GM23338 (cell line): ENCODE results near the gene COPZ1. TPM values are rescaled to one million over a fixed set of nuclear protein-coding genes. Genes with fewer than 3 reads are reported as not detected.

Experiments
- ATAC-seq: fragments of 200-7000 bp; cut with Tn5 transposase; 3 replicates; pipeline ENCODE4 v1.9.1; 2020
- DNase-seq: peaks from one replicate; pipeline ENCODE4 v3.0.0-alpha.2; 2015; ENCODE audit warnings: low spot score
- H2AFZ ChIP-seq: fragments of 200-600 bp; sonication (generic); 2 replicates; pipeline ENCODE4 v1.8.0; 2016; ENCODE audit warnings: antibody characterized with exemption, mild to moderate bottlenecking, moderate library complexity
- H3F3A ChIP-seq: fragments of 200-600 bp; sonication (generic); replicated peaks from 2 replicates; pipeline ENCODE4 v1.8.0; 2017; ENCODE audit warnings: antibody characterized with exemption, mixed run types, low read depth
- H3K27ac ChIP-seq: fragments of 200-600 bp; sonication (generic); 2 replicates; pipeline ENCODE4 v1.6.1; 2016; ENCODE audit warnings: low read depth
- H3K27me3 ChIP-seq: fragments of 200-600 bp; sonication (generic); 2 replicates; pipeline ENCODE4 v1.8.0; 2016; ENCODE audit warnings: mild to moderate bottlenecking, mixed run types, moderate library complexity; ENCODE audit not compliant: insufficient read depth
- H3K36me3 ChIP-seq: fragments of 200-600 bp; sonication (generic); 2 replicates; pipeline ENCODE4 v1.8.0; 2016; ENCODE audit warnings: mild to moderate bottlenecking; ENCODE audit not compliant: insufficient read depth
- H3K4me1 ChIP-seq: fragments of 200-600 bp; sonication (generic); 2 replicates; pipeline ENCODE4 v1.8.0; 2016; ENCODE audit warnings: mild to moderate bottlenecking, moderate library complexity; ENCODE audit not compliant: insufficient read depth
- H3K4me2 ChIP-seq: fragments of 200-600 bp; sonication (generic); 2 replicates; pipeline ENCODE4 v1.7.1; 2017; ENCODE audit warnings: mixed run types
- H3K4me3 ChIP-seq: fragments of 200-600 bp; sonication (generic); 2 replicates; pipeline ENCODE4 v1.6.1; 2016; ENCODE audit warnings: mixed run types
- H3K79me2 ChIP-seq: fragments of 200-600 bp; sonication (generic); replicated peaks from 2 replicates; pipeline ENCODE4 v1.8.0; 2017; ENCODE audit warnings: mild to moderate bottlenecking; ENCODE audit not compliant: insufficient read depth
- H3K9me2 ChIP-seq: fragments of 200-600 bp; sonication (generic); 2 replicates; pipeline ENCODE4 v1.8.0; 2017; ENCODE audit not compliant: insufficient read depth
- H4K20me1 ChIP-seq: fragments of 200-600 bp; sonication (generic); replicated peaks from 2 replicates; pipeline ENCODE4 v1.8.0; 2017; ENCODE audit warnings: mild to moderate bottlenecking; ENCODE audit not compliant: insufficient read depth
- H3K27ac Mint-ChIP-seq: 2 replicates; pipeline ENCODE4 v1.8.0; 2020; ENCODE audit warnings: inconsistent platforms, mild to moderate bottlenecking, moderate library complexity, mixed read lengths
- H3K27me3 Mint-ChIP-seq: 3 replicates; pipeline ENCODE4 v1.8.0; 2022; ENCODE audit warnings: low read depth, mild to moderate bottlenecking, moderate library complexity, mixed read lengths, inconsistent platforms; ENCODE audit not compliant: insufficient read depth, poor library complexity
- H3K36me3 Mint-ChIP-seq: 3 replicates; pipeline ENCODE4 v1.8.0; 2021; ENCODE audit warnings: low read depth, mild to moderate bottlenecking, inconsistent platforms, moderate library complexity, mixed read lengths
- H3K4me1 Mint-ChIP-seq: 3 replicates; pipeline ENCODE4 v1.8.0; 2020; ENCODE audit warnings: mild to moderate bottlenecking, inconsistent platforms, mixed read lengths
- H3K4me3 Mint-ChIP-seq: 3 replicates; pipeline ENCODE4 v1.8.0; 2021; ENCODE audit warnings: moderate library complexity, mild to moderate bottlenecking, inconsistent platforms, mixed read lengths
- H3K9me3 Mint-ChIP-seq: 3 replicates; pipeline ENCODE4 v1.8.0; 2020; ENCODE audit warnings: moderate library complexity, mild to moderate bottlenecking, inconsistent platforms, mixed read lengths
- EZH2 ChIP-seq: fragments of 200-600 bp; sonication (generic); IDR thresholded peaks from one replicate; pipeline ENCODE4 v1.8.0; 2017; ENCODE audit warnings: antibody characterized with exemption, mild to moderate bottlenecking, low read depth; ENCODE audit not compliant: unreplicated experiment
- EZH2phosphoT487 ChIP-seq: fragments of 200-600 bp; sonication (generic); IDR thresholded peaks from one replicate; pipeline ENCODE4 v1.8.1; 2018; ENCODE audit warnings: antibody characterized with exemption; ENCODE audit not compliant: unreplicated experiment
- JUNB ChIP-seq: IDR thresholded peaks from one replicate; pipeline ENCODE4 v1.6.1; 2016; ENCODE audit warnings: antibody characterized with exemption; ENCODE audit not compliant: unreplicated experiment
- NANOG ChIP-seq: IDR thresholded peaks from 2 replicates; pipeline ENCODE4 v1.6.1; 2016; ENCODE audit warnings: antibody characterized with exemption, borderline replicate concordance
- POLR2AphosphoS5 ChIP-seq: IDR thresholded peaks from 2 replicates; pipeline ENCODE4 v1.6.1; 2016; ENCODE audit warnings: antibody characterized with exemption, low read depth
- STAT1 ChIP-seq: IDR thresholded peaks from one replicate; pipeline ENCODE4 v1.6.1; 2016; ENCODE audit warnings: antibody characterized with exemption; ENCODE audit not compliant: unreplicated experiment
- ZNF331 ChIP-seq: fragments of 250-450 bp; sonication (Bioruptor Pico); IDR thresholded peaks from 2 replicates; pipeline ENCODE4 v1.5.0; 2020; ENCODE audit warnings: low read depth, mild to moderate bottlenecking, moderate library complexity
- polyA plus RNA-seq: library from polyadenylated mRNA; unstranded; fragments of >200 nt; fragmentation: Nextera tagmentation; extraction: Ambion mirVana; gene quantifications from 2 replicates; pipeline ENCODE4 v1.2.1, GENCODE V29; 2016
- total RNA-seq: library from RNA; depleted of rRNA; stranded (reverse); fragments of >200 nt; shearing (Covaris generic); gene quantifications from 2 replicates; pipeline ENCODE4 v1.2.3, GENCODE V29; 2014
- TF ChIP-seq, protein P1 (sequence below): fragments of 250-450 bp; sonication (Bioruptor Pico); IDR thresholded peaks from 2 replicates; pipeline ENCODE4 v1.5.0; 2020; ENCODE audit warnings: mild to moderate bottlenecking, moderate library complexity

Gene COPZ1
- total and polyA plus RNA-seq, 2 experiments from 2014 or later, result 79.9 to 91.2 TPM

DNA sequence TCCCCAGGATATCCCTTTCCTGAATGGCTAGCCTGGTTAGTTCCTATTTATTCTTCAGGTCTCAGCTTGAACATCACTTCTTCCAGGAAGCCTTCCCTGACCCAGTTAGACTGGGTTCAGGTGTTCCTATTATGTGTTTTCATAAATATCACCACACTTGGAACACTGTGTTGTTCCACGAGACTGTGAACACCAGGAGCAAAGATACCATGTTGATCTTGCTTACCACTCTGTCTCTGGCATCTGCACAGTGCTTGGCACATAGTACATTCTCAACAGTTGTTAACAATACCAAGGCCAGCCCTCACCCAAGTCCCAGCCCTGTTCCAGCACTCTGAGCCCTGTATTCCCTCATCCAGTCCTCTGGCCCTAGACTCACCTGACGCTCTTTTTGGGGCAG lies 73.3 kb downstream of the COPZ1 start:
- Histone ChIP-seq H3K79me2 (no peaks in the 10 kb centered on the region), H3K27ac (no peak overlapping the region), H3F3A (no peaks in the 10 kb centered on the region), H3K9me2 (0 out of 2 replicates have a peak, but pooled peaks cover 3% of the 10 kb centered on the region), H4K20me1 (no peaks in the 10 kb centered on the region; the same call in 1 of the 2 replicates), H3K4me3 (no peak overlapping the region), H3K4me2 (no peak overlapping the region), H2AFZ (no peak overlapping the region), H3K27me3 (no peaks in the 10 kb centered on the region), H3K4me1 (peaks cover 8% of the 10 kb centered on the region), H3K36me3 (0 out of 2 replicates have a peak, but pooled peaks cover 5% of the 10 kb centered on the region)
- no peak for ATAC-seq
- H3K27ac Mint-ChIP-seq, result no peak overlapping the region
- H3K4me1 Mint-ChIP-seq, result peaks cover 14% of the 10 kb centered on the region
- H3K9me3 Mint-ChIP-seq, result no peaks in the 10 kb centered on the region
- peaks cover 8% of the 10 kb centered on the region for H3K27me3 Mint-ChIP-seq
- no peak overlapping the region for H3K4me3 Mint-ChIP-seq
- peaks cover 61% of the 10 kb centered on the region for H3K36me3 Mint-ChIP-seq
- TF ChIP-seq POLR2AphosphoS5 (no peak), ZNF331 (CRISPR knock-in tag) (no peak), EZH2phosphoT487 (no peak), STAT1 (no peak), NANOG (no peak), EZH2 (no peak), JUNB (no peak)
- TF ChIP-seq, protein P1, sequence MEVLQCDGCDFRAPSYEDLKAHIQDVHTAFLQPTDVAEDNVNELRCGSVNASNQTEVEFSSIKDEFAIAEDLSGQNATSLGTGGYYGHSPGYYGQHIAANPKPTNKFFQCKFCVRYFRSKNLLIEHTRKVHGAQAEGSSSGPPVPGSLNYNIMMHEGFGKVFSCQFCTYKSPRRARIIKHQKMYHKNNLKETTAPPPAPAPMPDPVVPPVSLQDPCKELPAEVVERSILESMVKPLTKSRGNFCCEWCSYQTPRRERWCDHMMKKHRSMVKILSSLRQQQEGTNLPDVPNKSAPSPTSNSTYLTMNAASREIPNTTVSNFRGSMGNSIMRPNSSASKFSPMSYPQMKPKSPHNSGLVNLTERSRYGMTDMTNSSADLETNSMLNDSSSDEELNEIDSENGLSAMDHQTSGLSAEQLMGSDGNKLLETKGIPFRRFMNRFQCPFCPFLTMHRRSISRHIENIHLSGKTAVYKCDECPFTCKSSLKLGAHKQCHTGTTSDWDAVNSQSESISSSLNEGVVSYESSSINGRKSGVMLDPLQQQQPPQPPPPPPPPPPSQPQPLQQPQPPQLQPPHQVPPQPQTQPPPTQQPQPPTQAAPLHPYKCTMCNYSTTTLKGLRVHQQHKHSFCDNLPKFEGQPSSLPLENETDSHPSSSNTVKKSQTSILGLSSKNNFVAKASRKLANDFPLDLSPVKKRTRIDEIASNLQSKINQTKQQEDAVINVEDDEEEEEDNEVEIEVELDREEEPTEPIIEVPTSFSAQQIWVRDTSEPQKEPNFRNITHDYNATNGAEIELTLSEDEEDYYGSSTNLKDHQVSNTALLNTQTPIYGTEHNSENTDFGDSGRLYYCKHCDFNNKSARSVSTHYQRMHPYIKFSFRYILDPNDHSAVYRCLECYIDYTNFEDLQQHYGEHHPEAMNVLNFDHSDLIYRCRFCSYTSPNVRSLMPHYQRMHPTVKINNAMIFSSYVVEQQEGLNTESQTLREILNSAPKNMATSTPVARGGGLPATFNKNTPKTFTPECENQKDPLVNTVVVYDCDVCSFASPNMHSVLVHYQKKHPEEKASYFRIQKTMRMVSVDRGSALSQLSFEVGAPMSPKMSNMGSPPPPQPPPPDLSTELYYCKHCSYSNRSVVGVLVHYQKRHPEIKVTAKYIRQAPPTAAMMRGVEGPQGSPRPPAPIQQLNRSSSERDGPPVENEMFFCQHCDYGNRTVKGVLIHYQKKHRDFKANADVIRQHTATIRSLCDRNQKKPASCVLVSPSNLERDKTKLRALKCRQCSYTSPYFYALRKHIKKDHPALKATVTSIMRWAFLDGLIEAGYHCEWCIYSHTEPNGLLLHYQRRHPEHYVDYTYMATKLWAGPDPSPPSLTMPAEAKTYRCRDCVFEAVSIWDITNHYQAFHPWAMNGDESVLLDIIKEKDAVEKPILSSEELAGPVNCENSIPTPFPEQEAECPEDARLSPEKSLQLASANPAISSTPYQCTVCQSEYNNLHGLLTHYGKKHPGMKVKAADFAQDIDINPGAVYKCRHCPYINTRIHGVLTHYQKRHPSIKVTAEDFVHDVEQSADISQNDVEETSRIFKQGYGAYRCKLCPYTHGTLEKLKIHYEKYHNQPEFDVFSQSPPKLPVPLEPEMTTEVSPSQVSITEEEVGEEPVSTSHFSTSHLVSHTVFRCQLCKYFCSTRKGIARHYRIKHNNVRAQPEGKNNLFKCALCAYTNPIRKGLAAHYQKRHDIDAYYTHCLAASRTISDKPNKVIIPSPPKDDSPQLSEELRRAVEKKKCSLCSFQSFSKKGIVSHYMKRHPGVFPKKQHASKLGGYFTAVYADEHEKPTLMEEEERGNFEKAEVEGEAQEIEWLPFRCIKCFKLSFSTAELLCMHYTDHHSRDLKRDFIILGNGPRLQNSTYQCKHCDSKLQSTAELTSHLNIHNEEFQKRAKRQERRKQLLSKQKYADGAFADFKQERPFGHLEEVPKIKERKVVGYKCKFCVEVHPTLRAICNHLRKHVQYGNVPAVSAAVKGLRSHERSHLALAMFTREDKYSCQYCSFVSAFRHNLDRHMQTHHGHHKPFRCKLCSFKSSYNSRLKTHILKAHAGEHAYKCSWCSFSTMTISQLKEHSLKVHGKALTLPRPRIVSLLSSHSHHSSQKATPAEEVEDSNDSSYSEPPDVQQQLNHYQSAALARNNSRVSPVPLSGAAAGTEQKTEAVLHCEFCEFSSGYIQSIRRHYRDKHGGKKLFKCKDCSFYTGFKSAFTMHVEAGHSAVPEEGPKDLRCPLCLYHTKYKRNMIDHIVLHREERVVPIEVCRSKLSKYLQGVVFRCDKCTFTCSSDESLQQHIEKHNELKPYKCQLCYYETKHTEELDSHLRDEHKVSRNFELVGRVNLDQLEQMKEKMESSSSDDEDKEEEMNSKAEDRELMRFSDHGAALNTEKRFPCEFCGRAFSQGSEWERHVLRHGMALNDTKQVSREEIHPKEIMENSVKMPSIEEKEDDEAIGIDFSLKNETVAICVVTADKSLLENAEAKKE (CRISPR knock-in tag), result no peak
- no peak for DNase-seq
